Gastrocnemius medialis (tissue), 4 donors: ENCODE measurements around the gene CDC14B. TPM values are rescaled to one million over a fixed set of nuclear protein-coding genes. Genes with fewer than 3 reads are reported as not detected.

Source experiments
- ATAC-seq, 2 donors: fragments of 150-250 bp; one replicate each; pipeline ENCODE4 v1.9.1; 2016
- DNase-seq, 2 donors: peaks; one replicate each; pipeline ENCODE4 v3.0.0-alpha.2; 2019
- H3K27ac ChIP-seq, 4 donors: fragments of 200-600 bp; sonication (generic); 1 replicate in 1 of 4; 2 replicates in 3 of 4; pipeline ENCODE4 v1.5.1; 2016 to 2018; ENCODE audit warnings: mild to moderate bottlenecking in 2 of 4, moderate library complexity in 1 of 4
- H3K27me3 ChIP-seq, 3 donors: fragments of 200-600 bp; sonication (generic) in 2 of 3; 1 replicate in 1 of 3; 2 replicates in 2 of 3; pipeline versions ENCODE4 v1.5.1 to v1.6.0; 2016 to 2019; ENCODE audit warnings: mild to moderate bottlenecking in 1 of 3, moderate library complexity in 1 of 3
- H3K36me3 ChIP-seq, 2 donors: fragments of 200-600 bp; sonication (generic) in 1 of 2; one replicate each; pipeline ENCODE4 v1.5.1; 2017 to 2018
- H3K4me1 ChIP-seq, 2 donors: fragments of 200-600 bp; sonication (generic) in 1 of 2; one replicate each; pipeline ENCODE4 v1.5.1; 2016 to 2017; ENCODE audit warnings: mild to moderate bottlenecking in 2 of 2
- H3K4me3 ChIP-seq, 4 donors: fragments of 200-600 bp; sonication (generic) in 3 of 4; 1 replicate in 1 of 4; 2 replicates in 3 of 4; pipeline ENCODE4 v1.5.1; 2016 to 2019; ENCODE audit warnings: mild to moderate bottlenecking in 2 of 4
- H3K9me3 ChIP-seq, 3 donors: fragments of 200-600 bp; sonication (generic) in 2 of 3; 1 replicate in 1 of 3; 2 replicates in 2 of 3; pipeline ENCODE4 v1.5.1; 2016 to 2019
- CTCF ChIP-seq, 5 experiments: fragments of 450-650 bp in 3 of 5; fragments of 200-600 bp in 2 of 5; sonication (generic) in 2 of 5; IDR thresholded peaks in 4 of 5; conservative IDR thresholded peaks in 1 of 5; 1 replicate in 4 of 5; 2 replicates in 1 of 5; pipeline ENCODE4 v1.5.1; 2016 to 2019; ENCODE audit warnings: antibody characterized with exemption in 5 of 5, mild to moderate bottlenecking in 3 of 5, moderate library complexity in 3 of 5
- POLR2A ChIP-seq, 2 donors: fragments of 450-650 bp; IDR thresholded peaks; one replicate each; pipeline ENCODE4 v1.6.1; 2017; ENCODE audit warnings: antibody characterized with exemption in 2 of 2, mild to moderate bottlenecking in 2 of 2, moderate library complexity in 2 of 2
- in situ Hi-C, 4 donors: fragments of 200-750 bp; cut with MboI; loops; one replicate each; pipeline versions ENCODE4 v1.15.0 to v1.8.0; 2017; ENCODE audit warnings: low sequenced_read_pairs in 4 of 4
- intact Hi-C: fragments of 100-400 bp; cut with DNase I; formaldehyde crosslinking; loops from one replicate; pipeline ENCODE4 v1.15.1; 2023; ENCODE audit warnings: low total_unique reads
- total RNA-seq, 4 donors: library from RNA; depleted of rRNA; stranded (reverse); fragments of >200 nt; gene quantifications; one replicate each; pipeline versions ENCODE4 v1.1.0 to v1.2.3, GENCODE V29; 2016

CDC14B gene
- total RNA-seq, 4 donors from 2014 or later: 2.0 to 9.4 (median 5.5) TPM

- H3K4me3 ChIP-seq: no peak overlapping the region
- H3K27me3 ChIP-seq: no peaks in the 10 kb centered on the region
- intact Hi-C loops (no loop called here), in situ Hi-C loops (loop anchor here in 1 of 4 donors (10.0 kb wide), 1 partner anchor 60 kb away; no protein-coding TSS in a partner anchor)
- ATAC-seq (no peak), DNase-seq (no peak)
- H3K9me3 ChIP-seq: no peaks in the 10 kb centered on the region
- H3K27ac ChIP-seq: no peak overlapping the region
- H3K36me3 ChIP-seq: no peaks in the 10 kb centered on the region
- TF ChIP-seq CTCF (IDR thresholded peaks at IDR 0.05 in 4 of 5, conservative IDR thresholded peaks at IDR 0.05 in 1 of 5): no peak
- no peak for TF ChIP-seq POLR2A (IDR thresholded peaks at IDR 0.05)
- no peaks in the 10 kb centered on the region for H3K4me1 ChIP-seq
These were observed 94.9 kb downstream of the CDC14B start for GRCh38 chr9:96524764-96525163.

GRCh38 chr9:96524045-96524444 is 95.6 kb downstream of the CDC14B start:
- in situ Hi-C loops: loop anchor here in 1 of 4 donors (10.0 kb wide), 1 partner anchor 61 kb away; no protein-coding TSS in a partner anchor
- peak overlapping the region in 2 of 4 donors; percentile 7 to 8 for H3K27ac ChIP-seq

GRCh38 chr9:96523374-96523773 is 96.3 kb downstream of the CDC14B start:
- intact Hi-C loops (no loop called here), in situ Hi-C loops (loop anchor here in 1 of 4 donors (10.0 kb wide), 1 partner anchor 61 kb away; no protein-coding TSS in a partner anchor)
- H3K27me3 ChIP-seq: no peaks in the 10 kb centered on the region
- H3K27ac ChIP-seq: peak overlapping the region in 1 of 4 donors; percentile 46
- DNase-seq (no peak), ATAC-seq (no peak)
- H3K9me3 ChIP-seq: no peaks in the 10 kb centered on the region
- no peaks in the 10 kb centered on the region for H3K4me1 ChIP-seq
- no peak for TF ChIP-seq CTCF (IDR thresholded peaks at IDR 0.05 in 4 of 5, conservative IDR thresholded peaks at IDR 0.05 in 1 of 5)
- TF ChIP-seq POLR2A (IDR thresholded peaks at IDR 0.05): no peak
- no peaks in the 10 kb centered on the region for H3K36me3 ChIP-seq
- H3K4me3 ChIP-seq: no peak overlapping the region

More at GRCh38 chr9:96524045-96524444, 95.6 kb downstream of the CDC14B start:
- TF ChIP-seq POLR2A (IDR thresholded peaks at IDR 0.05) (no peak), CTCF (IDR thresholded peaks at IDR 0.05 in 4 of 5, conservative IDR thresholded peaks at IDR 0.05 in 1 of 5) (no peak)
- DNase-seq (no peak), ATAC-seq (no peak)
- Histone ChIP-seq H3K4me3 (no peak overlapping the region), H3K9me3 (no peaks in the 10 kb centered on the region), H3K27me3 (no peaks in the 10 kb centered on the region), H3K4me1 (no peaks in the 10 kb centered on the region), H3K36me3 (no peaks in the 10 kb centered on the region)
- intact Hi-C loops: no loop called here

- in situ Hi-C loops: loop anchor here in 1 of 4 donors (10.0 kb wide), 1 partner anchor 62 kb away; no protein-coding TSS in a partner anchor
- DNase-seq (no peak), ATAC-seq (no peak)
- Histone ChIP-seq H3K36me3 (no peaks in the 10 kb centered on the region), H3K4me3 (no peak overlapping the region), H3K27ac (peak overlapping the region in 1 of 4 donors; percentile 31), H3K9me3 (no peaks in the 10 kb centered on the region), H3K27me3 (no peaks in the 10 kb centered on the region), H3K4me1 (no peaks in the 10 kb centered on the region)
- TF ChIP-seq CTCF (IDR thresholded peaks at IDR 0.05 in 4 of 5, conservative IDR thresholded peaks at IDR 0.05 in 1 of 5): no peak
- TF ChIP-seq POLR2A (IDR thresholded peaks at IDR 0.05): no peak
- intact Hi-C loops: no loop called here
These were observed 97.3 kb downstream of the CDC14B start for GRCh38 chr9:96522366-96522765.

GRCh38 chr9:96519787-96520186 is 99.9 kb downstream of the CDC14B start:
- intact Hi-C loops (no loop called here), in situ Hi-C loops (loop anchor here in 1 of 4 donors (10.0 kb wide), 1 partner anchor 65 kb away; no protein-coding TSS in a partner anchor)
- H3K4me3 ChIP-seq: no peak overlapping the region
- peaks cover 0 to 3% of the 10 kb centered on the region in 2 donors for H3K4me1 ChIP-seq
- H3K27ac ChIP-seq: peak overlapping the region; percentile 0 to 34 (median 2)
- H3K9me3 ChIP-seq: no peaks in the 10 kb centered on the region
- no peak for DNase-seq
- TF ChIP-seq CTCF (IDR thresholded peaks at IDR 0.05 in 4 of 5, conservative IDR thresholded peaks at IDR 0.05 in 1 of 5) (no peak), POLR2A (IDR thresholded peaks at IDR 0.05) (no peak)
- no peak for ATAC-seq
- H3K36me3 ChIP-seq: no peaks in the 10 kb centered on the region
- H3K27me3 ChIP-seq: no peaks in the 10 kb centered on the region
